GM12878 (cell line): ENCODE data around the gene ANK3. TPM values are rescaled to one million over a fixed set of nuclear protein-coding genes. Genes with fewer than 3 reads are reported as not detected.

ENCODE experiments used
- ATAC-seq: fragments of 200-7000 bp; cut with Tn5 transposase; 3 replicates; pipeline ENCODE4 v1.9.1; 2020; ENCODE audit warnings: mild to moderate bottlenecking, moderate library complexity
- BruUV-seq: library from RNA; stranded (reverse); fragments of 400-500 nt; replicated peaks from 2 replicates; lab custom pipeline; 2021; lab: Mats Ljungman, UMichigan
- CTCF ChIA-PET: fragments of 300-600 bp; sonication (Branson Sonifier 250); formaldehyde crosslinking; extraction: SDS; loops from one replicate; lab custom pipeline; 2021; ENCODE audit warnings: inconsistent platforms; lab: Yijun Ruan, JAX
- POLR2A ChIA-PET: fragments of 350-600 bp; formaldehyde crosslinking; extraction: SDS; loops from one replicate; lab custom pipeline; 2021; ENCODE audit warnings: inconsistent platforms; lab: Charles Lee
- RAD21 ChIA-PET: fragments of 300-600 bp; sonication (Branson Sonifier 250); formaldehyde crosslinking; loops from one replicate; lab custom pipeline; 2023; ENCODE audit warnings: antibody characterized with exemption; ENCODE audit not compliant: unreplicated experiment; lab: Charles Lee
- SMC1A ChIA-PET: fragments of 300-600 bp; sonication (Branson Sonifier 250); formaldehyde crosslinking; loops from one replicate; lab custom pipeline; 2023; ENCODE audit not compliant: unreplicated experiment, uncharacterized antibody; lab: Charles Lee
- DNase-seq: peaks from one replicate; pipeline ENCODE4 v3.0.0-alpha.2; 2011; ENCODE audit warnings: low read depth, low spot score
- FAIRE-seq: peaks from 3 replicates; lab custom pipeline; 2011; peaks lifted over from hg19 to GRCh38; lab: Jason Lieb, UNC
- H2AFZ ChIP-seq: 2 replicates; pipeline ENCODE4 v1.6.0; 2011; ENCODE audit warnings: low read depth, low read length, control low read depth; ENCODE audit not compliant: control insufficient read depth
- H3K27ac ChIP-seq: 2 replicates; pipeline ENCODE4 v1.5.1; 2011; ENCODE audit warnings: control low read depth; ENCODE audit not compliant: control insufficient read depth, insufficient read depth
- H3K27me3 ChIP-seq, 2 experiments: replicated peaks in 1 of 2; 2 replicates each; pipeline versions ENCODE4 v1.6.0 to v1.6.1; 2011; ENCODE audit warnings: low read length in 1 of 2; ENCODE audit not compliant: control insufficient read depth in 2 of 2, insufficient read depth in 2 of 2
- H3K36me3 ChIP-seq, 2 experiments: 2 replicates each; pipeline ENCODE4 v1.5.1; 2011; ENCODE audit warnings: low read length in 1 of 2; ENCODE audit not compliant: control insufficient read depth in 2 of 2, insufficient read depth in 2 of 2
- H3K4me1 ChIP-seq: 2 replicates; pipeline ENCODE4 v1.6.1; 2011; ENCODE audit warnings: mild to moderate bottlenecking, low read length, moderate library complexity, mixed read lengths; ENCODE audit not compliant: control insufficient read depth, insufficient read depth
- H3K4me2 ChIP-seq: 2 replicates; pipeline ENCODE4 v1.6.0; 2011; ENCODE audit warnings: control low read depth; ENCODE audit not compliant: control insufficient read depth, insufficient read depth
- H3K4me3 ChIP-seq: fragments of 200-600 bp; sonication (generic); 2 replicates; pipeline ENCODE4 v1.5.1; 2016
- H3K79me2 ChIP-seq: 2 replicates; pipeline ENCODE4 v1.6.0; 2011; ENCODE audit warnings: low read length; ENCODE audit not compliant: control insufficient read depth, insufficient read depth
- H3K9ac ChIP-seq: 2 replicates; pipeline ENCODE4 v1.8.0; 2011; ENCODE audit warnings: low read length, control low read depth, mixed read lengths; ENCODE audit not compliant: control insufficient read depth, insufficient read depth
- H3K9me3 ChIP-seq: replicated peaks from 3 replicates; pipeline ENCODE4 v1.5.1; 2011; ENCODE audit warnings: mild to moderate bottlenecking, low read length; ENCODE audit not compliant: control insufficient read depth, insufficient read depth
- H4K20me1 ChIP-seq: 2 replicates; pipeline ENCODE4 v1.6.0; 2011; ENCODE audit not compliant: control insufficient read depth, insufficient read depth
- BHLHE40 ChIP-seq, 2 experiments: fragments of 450-650 bp in 1 of 2; IDR thresholded peaks; 2 replicates each; pipeline ENCODE4 v1.6.1; 2011 to 2017; ENCODE audit warnings: low read depth in 2 of 2, borderline replicate concordance in 1 of 2, improper control_type of control experiment in 1 of 2, low read length in 1 of 2, mild to moderate bottlenecking in 1 of 2
- CBFB ChIP-seq: IDR thresholded peaks from 2 replicates; pipeline ENCODE4 v1.6.1; 2016; ENCODE audit warnings: antibody characterized with exemption, low read depth
- CHD1 ChIP-seq: IDR thresholded peaks from 2 replicates; pipeline ENCODE4 v1.6.1; 2012; ENCODE audit warnings: low read depth, low read length, improper control_type of control experiment
- DPF2 ChIP-seq: fragments of 450-650 bp; IDR thresholded peaks from 2 replicates; pipeline ENCODE4 v1.6.1; 2017; ENCODE audit warnings: mild to moderate bottlenecking
- GATAD2B ChIP-seq: fragments of 450-650 bp; conservative IDR thresholded peaks from 2 replicates; pipeline ENCODE4 v1.6.1; 2017; ENCODE audit warnings: low read depth, mild to moderate bottlenecking, moderate library complexity
- NFYA ChIP-seq: IDR thresholded peaks from 2 replicates; pipeline ENCODE4 v1.6.1; 2011; ENCODE audit warnings: low read depth, mild to moderate bottlenecking, low read length, improper control_type of control experiment, borderline replicate concordance
- RB1 ChIP-seq: fragments of 450-650 bp; formaldehyde crosslinking; IDR thresholded peaks from 2 replicates; pipeline ENCODE4 v1.6.1; 2017; ENCODE audit warnings: mild to moderate bottlenecking, borderline replicate concordance
- RELA ChIP-seq: fragments of 450-650 bp; IDR thresholded peaks from 2 replicates; pipeline ENCODE4 v1.8.0; 2014; ENCODE audit warnings: borderline replicate concordance; ENCODE audit not compliant: partially characterized antibody
- TCF3 ChIP-seq: IDR thresholded peaks from 2 replicates; pipeline ENCODE4 v1.6.1; 2012; ENCODE audit warnings: low read depth, mild to moderate bottlenecking, low read length, borderline replicate concordance; ENCODE audit not compliant: insufficient read depth
- in situ Hi-C: fragments of 300-500 bp; cut with MboI; formaldehyde crosslinking; loops from 9 replicates; pipeline ENCODE4 v1.14.3; 2018; ENCODE audit warnings: mixed read lengths
- intact Hi-C: fragments of 100-400 bp; cut with micrococcal nuclease; formaldehyde crosslinking; loops from one replicate; pipeline ENCODE4 v1.14.2; 2022; ENCODE audit not compliant: unreplicated experiment
- polyA plus RNA-seq, 11 experiments: library from polyadenylated mRNA; depleted of rRNA in 4 of 11; unstranded in 6 of 11; stranded (reverse) in 5 of 11; fragments of >200 nt; fragmentation: Nextera tagmentation in 4 of 11; fragmentation: Illumina TruSeq in 1 of 11; extraction: Ambion mirVana in 4 of 11; extraction: Trizol in 1 of 11; gene quantifications; 1 replicate in 1 of 11; 2 replicates in 10 of 11; pipeline versions ENCODE4 v1.2.1 to v1.2.3, GENCODE V29; 2011 to 2016; ENCODE audit warnings: inconsistent platforms in 2 of 11, missing spikeins in 2 of 11, low read depth in 1 of 11
- total RNA-seq, 4 experiments: library from RNA; depleted of rRNA in 3 of 4; stranded (reverse); fragments of >200 nt in 3 of 4; fragmentation: Illumina TruSeq in 1 of 4; extraction: Trizol in 1 of 4; gene quantifications; 2 replicates each; pipeline versions ENCODE4 v1.2.1 to v1.2.3, GENCODE V29; 2013 to 2021
- TF ChIP-seq, protein P1 (sequence below): IDR thresholded peaks from 2 replicates; pipeline ENCODE4 v1.6.1; 2011; ENCODE audit warnings: borderline replicate concordance, low read depth, mild to moderate bottlenecking, moderate library complexity, mixed read lengths, low read length; ENCODE audit not compliant: insufficient read depth; ENCODE audit errors: extremely low read length

ANK3 gene
- total and polyA plus RNA-seq, 10 of the 15 experiments (the other 5 are each of a cell fraction or from before 2014, with no cell fraction given) = 0.06 to 0.82 (median 0.20) TPM; not detected in 2

DNA sequence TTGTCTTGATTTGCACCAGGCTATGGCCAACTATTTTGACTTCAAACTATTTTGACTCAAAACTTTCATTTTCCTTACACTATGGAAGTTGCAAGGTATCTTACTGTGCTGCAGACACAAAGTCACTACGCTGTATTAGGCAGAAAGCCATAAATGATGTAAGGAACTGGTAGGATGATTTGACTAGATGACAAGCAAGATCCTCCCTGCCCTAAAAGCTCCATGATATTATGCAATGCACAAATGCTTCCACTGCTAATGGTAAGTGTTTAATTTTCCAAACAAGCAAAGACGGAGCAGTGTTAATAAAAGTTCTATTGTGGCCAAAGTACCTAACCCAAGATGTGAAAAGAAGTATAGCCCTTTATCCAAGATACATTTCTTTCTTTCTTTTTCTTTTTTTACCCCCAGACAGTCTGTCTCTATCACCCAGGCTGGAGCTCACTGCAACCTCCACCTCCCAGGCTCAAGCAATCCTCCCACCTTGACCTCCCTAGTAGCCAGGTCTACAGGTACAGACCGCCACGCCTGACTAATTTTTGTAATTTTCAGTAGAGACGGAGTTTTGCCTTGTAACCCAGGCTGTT is 98.2 kb downstream of the ANK3 start (continued):
- TF ChIP-seq TCF3 (no peak), DPF2 (no peak), BHLHE40 (IDR thresholded peaks at IDR 0.05; ENCODE audit: borderline replicate concordance in 1 of 2, low read depth in 2 of 2, low read length in 1 of 2) (no peak), NFYA (no peak), CBFB (no peak), RELA (no peak)
- TF ChIP-seq, protein P1, sequence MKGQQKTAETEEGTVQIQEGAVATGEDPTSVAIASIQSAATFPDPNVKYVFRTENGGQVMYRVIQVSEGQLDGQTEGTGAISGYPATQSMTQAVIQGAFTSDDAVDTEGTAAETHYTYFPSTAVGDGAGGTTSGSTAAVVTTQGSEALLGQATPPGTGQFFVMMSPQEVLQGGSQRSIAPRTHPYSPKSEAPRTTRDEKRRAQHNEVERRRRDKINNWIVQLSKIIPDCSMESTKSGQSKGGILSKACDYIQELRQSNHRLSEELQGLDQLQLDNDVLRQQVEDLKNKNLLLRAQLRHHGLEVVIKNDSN = no peak

- no peaks in the 10 kb centered on the region for H3K36me3 ChIP-seq
- H3K79me2 ChIP-seq = no peaks in the 10 kb centered on the region
- no peak overlapping the region for H3K4me3 ChIP-seq
- no peak for TF ChIP-seq GATAD2B
- TF ChIP-seq RB1 = no peak
- no peak for TF ChIP-seq CHD1
- RAD21 ChIA-PET = no interaction called here
- SMC1A ChIA-PET = interaction anchor here (0.6 to 1.1 kb wide), 3 partner anchors 44 to 136 kb away, joined by 3 to 4 read pairs (median 3); no protein-coding TSS in a partner anchor
- CTCF ChIA-PET = no interaction called here
- no peak for FAIRE-seq
- no peak overlapping the region for H2AFZ ChIP-seq
- no peak for ATAC-seq
- no peak for DNase-seq
- in situ Hi-C loops (no loop called here), intact Hi-C loops (no loop called here)
- H4K20me1 ChIP-seq = no peaks in the 10 kb centered on the region
- no peak overlapping the region for H3K4me2 ChIP-seq
- H3K9me3 ChIP-seq = no peaks in the 10 kb centered on the region
- no peak overlapping the region for H3K27ac ChIP-seq
- BruUV-seq = no TSS peak
- H3K9ac ChIP-seq = no peak overlapping the region
- POLR2A ChIA-PET = no interaction called here
- H3K27me3 ChIP-seq = no peaks in the 10 kb centered on the region; a peak in 1 of 4 replicates
- no peaks in the 10 kb centered on the region for H3K4me1 ChIP-seq
These were observed 99.1 kb downstream of the ANK3 start for GRCh38 chr10:60290558-60290957.
